Gastroesophageal sphincter (tissue), 3 donors: ENCODE results near the gene JARID2.

ENCODE experiments used
- EP300 ChIP-seq: sonication (generic); formaldehyde crosslinking; IDR thresholded peaks from one replicate; pipeline ENCODE4 v1.6.1; 2017; ENCODE audit warnings: antibody characterized with exemption, mild to moderate bottlenecking
- POLR2A ChIP-seq, 2 donors: fragments of 450-650 bp; IDR thresholded peaks; one replicate each; pipeline ENCODE4 v1.6.1; 2017; ENCODE audit warnings: antibody characterized with exemption in 2 of 2, mild to moderate bottlenecking in 2 of 2, moderate library complexity in 1 of 2
- POLR2AphosphoS5 ChIP-seq: sonication (generic); formaldehyde crosslinking; IDR thresholded peaks from one replicate; pipeline ENCODE4 v1.6.1; 2017; ENCODE audit warnings: antibody characterized with exemption
- TF ChIP-seq, protein P1 (sequence below), 4 experiments: fragments of 200-600 bp in 2 of 4; fragments of 450-650 bp in 2 of 4; sonication (generic) in 1 of 4; IDR thresholded peaks; one replicate each; pipeline ENCODE4 v1.5.1; 2017 to 2019; ENCODE audit warnings: antibody characterized with exemption in 4 of 4, mild to moderate bottlenecking in 2 of 4, moderate library complexity in 2 of 4

GRCh38 chr6:15250187-15251168 lies 4.6 kb downstream of the JARID2 start:
- no peak for TF ChIP-seq EP300
- no peak for TF ChIP-seq POLR2AphosphoS5
- TF ChIP-seq, protein P1, sequence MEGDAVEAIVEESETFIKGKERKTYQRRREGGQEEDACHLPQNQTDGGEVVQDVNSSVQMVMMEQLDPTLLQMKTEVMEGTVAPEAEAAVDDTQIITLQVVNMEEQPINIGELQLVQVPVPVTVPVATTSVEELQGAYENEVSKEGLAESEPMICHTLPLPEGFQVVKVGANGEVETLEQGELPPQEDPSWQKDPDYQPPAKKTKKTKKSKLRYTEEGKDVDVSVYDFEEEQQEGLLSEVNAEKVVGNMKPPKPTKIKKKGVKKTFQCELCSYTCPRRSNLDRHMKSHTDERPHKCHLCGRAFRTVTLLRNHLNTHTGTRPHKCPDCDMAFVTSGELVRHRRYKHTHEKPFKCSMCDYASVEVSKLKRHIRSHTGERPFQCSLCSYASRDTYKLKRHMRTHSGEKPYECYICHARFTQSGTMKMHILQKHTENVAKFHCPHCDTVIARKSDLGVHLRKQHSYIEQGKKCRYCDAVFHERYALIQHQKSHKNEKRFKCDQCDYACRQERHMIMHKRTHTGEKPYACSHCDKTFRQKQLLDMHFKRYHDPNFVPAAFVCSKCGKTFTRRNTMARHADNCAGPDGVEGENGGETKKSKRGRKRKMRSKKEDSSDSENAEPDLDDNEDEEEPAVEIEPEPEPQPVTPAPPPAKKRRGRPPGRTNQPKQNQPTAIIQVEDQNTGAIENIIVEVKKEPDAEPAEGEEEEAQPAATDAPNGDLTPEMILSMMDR (IDR thresholded peaks at IDR 0.05) = no peak
- no peak for TF ChIP-seq POLR2A (IDR thresholded peaks at IDR 0.05)
